ENCODE measurements around the gene BMP2. TPM values are rescaled to one million over a fixed set of nuclear protein-coding genes. Genes with fewer than 3 reads are reported as not detected.

Gene BMP2
- total and polyA plus RNA-seq, 4 donors, result 6.2 to 10.1 (median 7.8) TPM

- Histone ChIP-seq H3K4me1 (ENCODE audit: control insufficient read depth, insufficient read depth, low read length) (peaks cover 23% of the 10 kb centered on the region), H3K27ac (ENCODE audit: low read depth, low read length) (no peak overlapping the region), H3K9me3 (ENCODE audit: control insufficient read depth, insufficient read depth, low read length) (no peaks in the 10 kb centered on the region), H3K4me3 (ENCODE audit: low read depth, low read length) (no peak overlapping the region), H3K36me3 (ENCODE audit: control insufficient read depth, insufficient read depth, low read length) (no peaks in the 10 kb centered on the region), H3K27me3 (ENCODE audit: control insufficient read depth, insufficient read depth, low read length) (peaks cover 9% of the 10 kb centered on the region)
- no CpG with 5 or more reads among the region's 6 CpGs for WGBS (ENCODE audit: insufficient coverage)
- peak in 4 of 6 donors; percentile 52 to 96 (median 77) for DNase-seq (ENCODE audit: low read depth in 4 of 6, low spot score in 6 of 6)
Measured at GRCh38 chr20:6765469-6766058, 1.9 kb upstream of the BMP2 start.

GRCh38 chr20:6766433-6766832, 1.1 kb upstream of the BMP2 start:
- H3K9me3 ChIP-seq (ENCODE audit: control insufficient read depth, insufficient read depth, low read length), result no peaks in the 10 kb centered on the region
- H3K4me3 ChIP-seq (ENCODE audit: low read depth, low read length), result no peak overlapping the region
- H3K27ac ChIP-seq (ENCODE audit: low read depth, low read length), result no peak overlapping the region
- H3K27me3 ChIP-seq (ENCODE audit: control insufficient read depth, insufficient read depth, low read length), result peaks cover 9% of the 10 kb centered on the region
- peak in 1 of 6 donors; percentile 18 for DNase-seq (ENCODE audit: low read depth in 4 of 6, low spot score in 6 of 6)
- peaks cover 23% of the 10 kb centered on the region for H3K4me1 ChIP-seq (ENCODE audit: control insufficient read depth, insufficient read depth, low read length)
- 74% methylated on average over 7 of the region's 9 CpGs for WGBS (ENCODE audit: insufficient coverage)
- no peaks in the 10 kb centered on the region for H3K36me3 ChIP-seq (ENCODE audit: control insufficient read depth, insufficient read depth, low read length)

DNA sequence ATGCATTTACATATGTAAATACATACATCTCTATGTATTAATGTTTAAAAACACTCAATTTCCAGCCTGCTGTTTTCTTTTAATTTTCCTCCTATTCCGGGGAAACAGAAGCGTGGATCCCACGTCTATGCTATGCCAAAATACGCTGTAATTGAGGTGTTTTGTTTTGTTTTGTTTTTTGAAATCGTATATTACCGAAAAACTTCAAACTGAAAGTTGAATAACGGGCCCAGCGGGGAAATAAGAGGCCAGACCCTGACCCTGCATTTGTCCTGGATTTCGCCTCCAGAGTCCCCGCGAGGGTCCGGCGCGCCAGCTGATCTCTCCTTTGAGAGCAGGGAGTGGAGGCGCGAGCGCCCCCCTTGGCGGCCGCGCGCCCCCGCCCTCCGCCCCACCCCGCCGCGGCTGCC, 355 bp upstream of the BMP2 start:
- no peaks in the 10 kb centered on the region for H3K36me3 ChIP-seq (ENCODE audit: control insufficient read depth, insufficient read depth, low read length)
- no peaks in the 10 kb centered on the region for H3K9me3 ChIP-seq (ENCODE audit: control insufficient read depth, insufficient read depth, low read length)
- 2% methylated on average over 26 of the region's 26 CpGs for WGBS (ENCODE audit: insufficient coverage)
- H3K27me3 ChIP-seq (ENCODE audit: control insufficient read depth, insufficient read depth, low read length), result peaks cover 9% of the 10 kb centered on the region
- no peak overlapping the region for H3K27ac ChIP-seq (ENCODE audit: low read depth, low read length)
- DNase-seq (ENCODE audit: low read depth in 4 of 6, low spot score in 6 of 6), result no peak
- peaks cover 23% of the 10 kb centered on the region for H3K4me1 ChIP-seq (ENCODE audit: control insufficient read depth, insufficient read depth, low read length)
- peak overlapping the region; percentile 53 for H3K4me3 ChIP-seq (ENCODE audit: low read depth, low read length)

- peak in 2 of 6 donors; percentile 50 to 56 for DNase-seq (ENCODE audit: low read depth in 4 of 6, low spot score in 6 of 6)
- peak overlapping the region; percentile 48 for H3K27ac ChIP-seq (ENCODE audit: low read depth, low read length)
- H3K4me3 ChIP-seq (ENCODE audit: low read depth, low read length), result peak overlapping the region; percentile 69
- no peaks in the 10 kb centered on the region for H3K36me3 ChIP-seq (ENCODE audit: control insufficient read depth, insufficient read depth, low read length)
- peaks cover 9% of the 10 kb centered on the region for H3K27me3 ChIP-seq (ENCODE audit: control insufficient read depth, insufficient read depth, low read length)
- H3K4me1 ChIP-seq (ENCODE audit: control insufficient read depth, insufficient read depth, low read length), result peaks cover 23% of the 10 kb centered on the region
- under 1% methylated on average over 58 of the region's 70 CpGs for WGBS (ENCODE audit: insufficient coverage)
- H3K9me3 ChIP-seq (ENCODE audit: control insufficient read depth, insufficient read depth, low read length), result no peaks in the 10 kb centered on the region
Measured at GRCh38 chr20:6768228-6769140, 998 bp downstream of the BMP2 start.

DNA sequence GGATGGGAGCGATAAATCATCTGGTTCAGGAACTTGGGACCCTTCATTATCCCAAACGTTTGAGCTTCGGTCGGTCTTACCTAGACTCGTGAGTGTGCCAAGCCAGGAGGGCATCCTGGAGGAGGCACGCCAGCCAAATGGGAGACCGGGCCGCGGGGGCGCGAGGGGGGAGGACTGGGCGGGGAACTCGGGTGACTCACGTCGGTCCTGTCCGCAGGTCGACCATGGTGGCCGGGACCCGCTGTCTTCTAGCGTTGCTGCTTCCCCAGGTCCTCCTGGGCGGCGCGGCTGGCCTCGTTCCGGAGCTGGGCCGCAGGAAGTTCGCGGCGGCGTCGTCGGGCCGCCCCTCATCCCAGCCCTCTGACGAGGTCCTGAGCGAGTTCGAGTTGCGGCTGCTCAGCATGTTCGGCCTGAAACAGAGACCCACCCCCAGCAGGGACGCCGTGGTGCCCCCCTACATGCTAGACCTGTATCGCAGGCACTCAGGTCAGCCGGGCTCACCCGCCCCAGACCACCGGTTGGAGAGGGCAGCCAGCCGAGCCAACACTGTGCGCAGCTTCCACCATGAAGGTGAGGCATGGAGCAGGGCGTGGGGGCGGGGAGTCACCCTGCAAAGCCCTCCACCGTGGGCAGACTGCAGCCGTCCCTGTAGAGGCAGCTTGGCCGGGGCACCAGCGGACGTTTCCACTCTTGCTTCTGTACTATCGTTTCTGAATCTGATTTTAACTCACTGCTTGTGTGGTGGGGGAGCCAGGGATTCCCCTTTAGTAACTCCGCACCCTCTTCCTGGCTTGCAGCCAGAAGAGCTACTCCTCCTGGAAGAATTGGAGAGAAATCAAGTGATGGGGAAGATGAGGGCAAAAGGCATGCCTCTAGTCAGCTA, 2.7 kb downstream of the BMP2 start:
- no peaks in the 10 kb centered on the region for H3K36me3 ChIP-seq (ENCODE audit: control insufficient read depth, insufficient read depth, low read length)
- peak overlapping the region; percentile 69 for H3K4me3 ChIP-seq (ENCODE audit: low read depth, low read length)
- DNase-seq (ENCODE audit: low read depth in 4 of 6, low spot score in 6 of 6), result peak in 2 of 6 donors; percentile 66 to 69
- H3K27me3 ChIP-seq (ENCODE audit: control insufficient read depth, insufficient read depth, low read length), result peaks cover 9% of the 10 kb centered on the region
- peaks cover 23% of the 10 kb centered on the region for H3K4me1 ChIP-seq (ENCODE audit: control insufficient read depth, insufficient read depth, low read length)
- H3K27ac ChIP-seq (ENCODE audit: low read depth, low read length), result no peak overlapping the region
- no peaks in the 10 kb centered on the region for H3K9me3 ChIP-seq (ENCODE audit: control insufficient read depth, insufficient read depth, low read length)
- WGBS (ENCODE audit: insufficient coverage), result 3% methylated on average over 54 of the region's 55 CpGs

DNA sequence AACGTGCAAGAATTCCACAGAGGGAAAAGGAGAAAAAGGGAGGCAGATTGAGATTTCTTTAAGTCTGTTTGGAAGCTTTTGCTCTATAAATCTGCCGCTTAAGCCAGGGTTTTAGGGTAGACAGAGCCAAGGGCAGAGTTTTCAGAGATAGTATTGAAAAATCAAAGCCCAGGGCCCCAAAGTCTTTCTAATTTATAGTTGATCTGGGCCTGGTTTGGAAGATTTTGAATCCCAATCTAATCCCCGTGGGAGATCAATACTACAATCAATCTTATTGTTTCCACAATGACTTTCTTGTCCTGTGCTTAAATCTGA, 3.3 kb downstream of the BMP2 start:
- WGBS (ENCODE audit: insufficient coverage), result 13% methylated on average over 2 of the region's 3 CpGs
- no peak for DNase-seq (ENCODE audit: low read depth in 4 of 6, low spot score in 6 of 6)
- no peak overlapping the region for H3K27ac ChIP-seq (ENCODE audit: low read depth, low read length)
- H3K27me3 ChIP-seq (ENCODE audit: control insufficient read depth, insufficient read depth, low read length), result peaks cover 9% of the 10 kb centered on the region
- peaks cover 23% of the 10 kb centered on the region for H3K4me1 ChIP-seq (ENCODE audit: control insufficient read depth, insufficient read depth, low read length)
- H3K9me3 ChIP-seq (ENCODE audit: control insufficient read depth, insufficient read depth, low read length), result no peaks in the 10 kb centered on the region
- H3K36me3 ChIP-seq (ENCODE audit: control insufficient read depth, insufficient read depth, low read length), result no peaks in the 10 kb centered on the region
- H3K4me3 ChIP-seq (ENCODE audit: low read depth, low read length), result peak overlapping the region; percentile 69

GRCh38 chr20:6780433-6781190, 13.1 kb downstream of the BMP2 start:
- 37% methylated on average over 3 of the region's 5 CpGs for WGBS (ENCODE audit: insufficient coverage)
- no peaks in the 10 kb centered on the region for H3K27me3 ChIP-seq (ENCODE audit: control insufficient read depth, insufficient read depth, low read length)
- H3K36me3 ChIP-seq (ENCODE audit: control insufficient read depth, insufficient read depth, low read length), result peaks cover 4% of the 10 kb centered on the region
- peak in 2 of 6 donors; percentile 71 to 72 for DNase-seq (ENCODE audit: low read depth in 4 of 6, low spot score in 6 of 6)
- no peaks in the 10 kb centered on the region for H3K4me1 ChIP-seq (ENCODE audit: control insufficient read depth, insufficient read depth, low read length)
- no peak overlapping the region for H3K27ac ChIP-seq (ENCODE audit: low read depth, low read length)
- H3K9me3 ChIP-seq (ENCODE audit: control insufficient read depth, insufficient read depth, low read length), result no peaks in the 10 kb centered on the region
- H3K4me3 ChIP-seq (ENCODE audit: low read depth, low read length), result no peak overlapping the region

DNA sequence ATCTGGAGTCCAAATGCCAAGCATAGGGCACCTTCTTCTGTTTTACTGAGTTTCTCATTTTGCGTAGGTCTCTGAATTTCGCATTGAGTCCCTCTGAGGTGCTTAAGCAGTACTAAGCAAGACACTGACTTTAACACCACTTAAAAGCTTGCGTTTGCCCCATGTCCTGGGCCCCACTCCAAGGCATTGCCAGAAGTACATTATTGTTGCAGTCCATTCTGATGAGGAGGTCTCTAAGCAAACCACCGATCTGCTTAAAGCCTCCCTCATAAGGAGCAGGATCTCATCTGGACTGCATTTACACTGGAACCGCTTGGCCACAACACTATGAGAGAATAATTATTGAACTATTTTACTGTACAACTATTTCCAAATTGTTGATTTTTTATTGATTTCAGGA, 16.3 kb downstream of the BMP2 start:
- 63% methylated on average over 2 of the region's 5 CpGs for WGBS (ENCODE audit: insufficient coverage)
- Histone ChIP-seq H3K27ac (ENCODE audit: low read depth, low read length) (no peak overlapping the region), H3K4me3 (ENCODE audit: low read depth, low read length) (no peak overlapping the region), H3K4me1 (ENCODE audit: control insufficient read depth, insufficient read depth, low read length) (no peaks in the 10 kb centered on the region), H3K36me3 (ENCODE audit: control insufficient read depth, insufficient read depth, low read length) (no peaks in the 10 kb centered on the region), H3K27me3 (ENCODE audit: control insufficient read depth, insufficient read depth, low read length) (no peaks in the 10 kb centered on the region), H3K9me3 (ENCODE audit: control insufficient read depth, insufficient read depth, low read length) (no peaks in the 10 kb centered on the region)
- peak in 1 of 6 donors; percentile 37 for DNase-seq (ENCODE audit: low read depth in 4 of 6, low spot score in 6 of 6)

DNA sequence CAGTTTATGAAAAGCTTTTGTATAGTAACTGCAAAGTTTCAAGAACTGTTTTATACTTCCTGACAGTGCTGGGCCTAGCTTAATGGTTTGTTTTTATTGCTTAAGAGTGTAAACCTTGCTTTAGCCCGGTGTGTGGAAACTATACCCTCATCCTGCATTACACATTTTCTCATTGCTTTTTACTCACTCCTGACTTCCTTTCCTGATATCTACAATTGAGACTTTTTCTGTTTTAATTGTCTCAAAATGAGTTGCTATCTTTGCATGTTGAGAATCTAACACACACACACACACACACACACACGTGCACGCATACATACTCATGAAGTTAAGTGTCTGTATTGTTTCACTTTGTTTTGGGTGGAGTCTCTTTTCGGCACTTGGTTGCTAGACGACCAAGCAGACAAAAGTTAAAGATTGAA, 16.7 kb downstream of the BMP2 start:
- H3K4me1 ChIP-seq (ENCODE audit: control insufficient read depth, insufficient read depth, low read length), result no peaks in the 10 kb centered on the region
- H3K27me3 ChIP-seq (ENCODE audit: control insufficient read depth, insufficient read depth, low read length), result no peaks in the 10 kb centered on the region
- DNase-seq (ENCODE audit: low read depth in 4 of 6, low spot score in 6 of 6), result no peak

More for the DNA sequence above, 16.7 kb downstream of the BMP2 start:
- no peaks in the 10 kb centered on the region for H3K9me3 ChIP-seq (ENCODE audit: control insufficient read depth, insufficient read depth, low read length)
- 30% methylated on average over 2 of the region's 5 CpGs for WGBS (ENCODE audit: insufficient coverage)
- H3K4me3 ChIP-seq (ENCODE audit: low read depth, low read length), result no peak overlapping the region
- H3K27ac ChIP-seq (ENCODE audit: low read depth, low read length), result no peak overlapping the region
- no peaks in the 10 kb centered on the region for H3K36me3 ChIP-seq (ENCODE audit: control insufficient read depth, insufficient read depth, low read length)
